GM12878 (cell line): Measurements from ENCODE around the gene CSTA.

Experiments
- BCL11A ChIP-seq: IDR thresholded peaks from 2 replicates; pipeline ENCODE4 v1.6.1; 2011; ENCODE audit warnings: low read depth, low read length
- BMI1 ChIP-seq: fragments of 450-650 bp; IDR thresholded peaks from 2 replicates; pipeline ENCODE4 v1.6.1; 2016; ENCODE audit warnings: mild to moderate bottlenecking, moderate library complexity, borderline replicate concordance
- CEBPB ChIP-seq, 2 experiments: fragments of 150-350 bp in 1 of 2; IDR thresholded peaks; 2 replicates each; pipeline ENCODE4 v1.6.1; 2012 to 2014; ENCODE audit warnings: low read depth in 2 of 2, low read length in 2 of 2, borderline replicate concordance in 1 of 2, inconsistent platforms in 1 of 2
- CEBPZ ChIP-seq: fragments of 150-350 bp; IDR thresholded peaks from 2 replicates; pipeline ENCODE4 v1.6.1; 2016; ENCODE audit warnings: low read depth, low read length
- CTCF ChIP-seq, 3 experiments: IDR thresholded peaks in 2 of 3; conservative IDR thresholded peaks in 1 of 3; 2 replicates each; pipeline ENCODE4 v1.5.1; 2011; ENCODE audit warnings: low read depth in 3 of 3, low read length in 3 of 3, mild to moderate bottlenecking in 3 of 3, control low read depth in 2 of 3, moderate library complexity in 2 of 3, inconsistent platforms in 1 of 3, mixed read lengths in 1 of 3; ENCODE audit not compliant: control insufficient read depth in 2 of 3, insufficient read depth in 1 of 3; ENCODE audit errors: extremely low read depth in 1 of 3
- EZH2 ChIP-seq: IDR thresholded peaks from 2 replicates; pipeline ENCODE4 v1.6.1; 2012; ENCODE audit warnings: low read depth, mild to moderate bottlenecking, control low read depth, inconsistent platforms, low read length, borderline replicate concordance; ENCODE audit not compliant: control insufficient read depth
- GATAD2B ChIP-seq: fragments of 450-650 bp; conservative IDR thresholded peaks from 2 replicates; pipeline ENCODE4 v1.6.1; 2017; ENCODE audit warnings: low read depth, mild to moderate bottlenecking, moderate library complexity
- JUND ChIP-seq: IDR thresholded peaks from 2 replicates; pipeline ENCODE4 v1.6.1; 2012; ENCODE audit warnings: low read depth, mild to moderate bottlenecking, low read length, improper control_type of control experiment, moderate library complexity
- NFIC ChIP-seq: IDR thresholded peaks from 2 replicates; pipeline ENCODE4 v1.6.1; 2012; ENCODE audit warnings: low read depth, mild to moderate bottlenecking, inconsistent platforms, low read length, moderate library complexity
- POLR2A ChIP-seq: IDR thresholded peaks from 2 replicates; pipeline ENCODE4 v1.6.1; 2011; ENCODE audit warnings: low read depth, mild to moderate bottlenecking, low read length
- POLR2AphosphoS5 ChIP-seq: IDR thresholded peaks from 2 replicates; pipeline ENCODE4 v1.6.1; 2011; ENCODE audit warnings: mild to moderate bottlenecking, low read length, inconsistent platforms
- REST ChIP-seq: IDR thresholded peaks from 2 replicates; pipeline ENCODE4 v1.6.1; 2012; ENCODE audit warnings: mild to moderate bottlenecking, low read depth, low read length
- SMC3 ChIP-seq: IDR thresholded peaks from 2 replicates; pipeline ENCODE4 v1.6.1; 2011; ENCODE audit warnings: low read length, improper control_type of control experiment, borderline replicate concordance
- ZNF24 ChIP-seq: fragments of 450-650 bp; IDR thresholded peaks from 2 replicates; pipeline ENCODE4 v1.6.1; 2017; ENCODE audit warnings: antibody characterized with exemption, mild to moderate bottlenecking

- no peak for TF ChIP-seq POLR2A
- no peak for TF ChIP-seq EZH2
- TF ChIP-seq CEBPZ, result no peak
- TF ChIP-seq CTCF (IDR thresholded peaks at IDR 0.05 in 2 of 3, conservative IDR thresholded peaks at IDR 0.05 in 1 of 3; ENCODE audit: control insufficient read depth in 2 of 3, extremely low read depth in 1 of 3, insufficient read depth in 1 of 3, low read depth in 3 of 3, low read length in 3 of 3), result no peak
- TF ChIP-seq SMC3, result no peak
- no peak for TF ChIP-seq JUND
- no peak for TF ChIP-seq REST
- TF ChIP-seq NFIC, result no peak
- no peak for TF ChIP-seq ZNF24
- no peak for TF ChIP-seq GATAD2B
- TF ChIP-seq POLR2AphosphoS5, result no peak
- TF ChIP-seq BCL11A, result no peak
- no peak for TF ChIP-seq BMI1
- no peak for TF ChIP-seq CEBPB (IDR thresholded peaks at IDR 0.05; ENCODE audit: borderline replicate concordance in 1 of 2, low read depth in 2 of 2, low read length in 2 of 2)
These were observed 64.1 kb downstream of the CSTA start for GRCh38 chr3:122389197-122389596.
